Prostate gland (tissue), 2 donors: ENCODE measurements around the gene NOP53. TPM values are rescaled to one million over a fixed set of nuclear protein-coding genes. Genes with fewer than 3 reads are reported as not detected.

ENCODE experiments used
- DNase-seq: peaks from one replicate; pipeline ENCODE4 v3.0.0-alpha.2; 2019; ENCODE audit warnings: low spot score
- H3K27ac ChIP-seq, 2 donors: fragments of 200-600 bp; sonication (generic); 2 replicates each; pipeline ENCODE4 v1.5.1; 2017 to 2019
- H3K27me3 ChIP-seq: fragments of 200-600 bp; sonication (generic); replicated peaks from 2 replicates; pipeline ENCODE4 v1.5.1; 2019; ENCODE audit not compliant: insufficient read depth
- H3K36me3 ChIP-seq, 2 donors: fragments of 200-600 bp; sonication (generic); 1 replicate in 1 of 2; 2 replicates in 1 of 2; pipeline versions ENCODE4 v1.5.1 to v1.8.1; 2017 to 2019
- H3K4me1 ChIP-seq: fragments of 200-600 bp; sonication (generic); replicated peaks from 2 replicates; pipeline ENCODE4 v1.5.1; 2019
- H3K4me3 ChIP-seq, 2 donors: fragments of 200-600 bp; sonication (generic); 2 replicates each; pipeline ENCODE4 v1.5.1; 2017 to 2019
- H3K9me3 ChIP-seq: fragments of 200-600 bp; sonication (generic); 2 replicates; pipeline ENCODE4 v1.5.1; 2017
- POLR2A ChIP-seq: fragments of 450-650 bp; IDR thresholded peaks from one replicate; pipeline ENCODE4 v1.6.1; 2016; ENCODE audit warnings: antibody characterized with exemption, mild to moderate bottlenecking
- POLR2AphosphoS5 ChIP-seq: sonication (generic); formaldehyde crosslinking; IDR thresholded peaks from one replicate; pipeline ENCODE4 v1.6.1; 2017; ENCODE audit warnings: antibody characterized with exemption
- WGBS: methylation state at CpG from one replicate; pipeline ENCODE4 v1.1.5; 2018; 5-methylcytosine and 5-hydroxymethylcytosine counted together
- intact Hi-C: fragments of 100-400 bp; cut with DNase I; formaldehyde crosslinking; loops from one replicate; pipeline ENCODE4 v1.14.2; 2022
- small RNA-seq, 2 donors: library from RNA; depleted of rRNA; stranded (forward); fragments of <200 nt; gene quantifications; one replicate each; pipeline ENCODE3, GENCODE V24; 2016
- total RNA-seq, 2 donors: library from RNA; depleted of rRNA; stranded (reverse); fragments of >200 nt; gene quantifications; one replicate each; pipeline ENCODE4 v1.1.0, GENCODE V29; 2016
- TF ChIP-seq, protein P1 (sequence below), 4 experiments: fragments of 200-600 bp in 2 of 4; fragments of 450-650 bp in 2 of 4; sonication (generic) in 2 of 4; IDR thresholded peaks; 1 replicate in 3 of 4; 2 replicates in 1 of 4; pipeline ENCODE4 v1.5.1; 2016 to 2019; ENCODE audit warnings: antibody characterized with exemption in 4 of 4, mild to moderate bottlenecking in 2 of 4, moderate library complexity in 2 of 4

Gene NOP53
- total RNA-seq, 2 donors from 2014 or later = 465 to 586 TPM

DNA sequence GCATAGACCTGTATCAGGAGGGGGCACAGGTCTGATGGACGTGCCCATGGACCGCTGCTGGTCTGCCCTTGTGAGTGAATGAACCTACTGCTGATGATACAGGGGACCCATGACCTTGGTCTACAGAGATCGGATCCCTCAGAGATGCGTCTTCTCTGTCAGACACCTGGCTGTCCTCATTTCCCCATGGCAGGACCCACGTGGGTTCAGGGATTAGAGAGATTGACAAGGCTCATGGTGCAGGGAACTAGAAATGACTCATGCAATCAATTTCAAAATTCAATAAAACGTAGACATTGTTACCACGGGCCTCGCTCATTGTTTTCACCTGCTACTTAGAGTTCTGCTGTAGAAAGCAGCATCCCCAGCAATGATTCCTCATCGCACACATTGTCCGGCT, 60.0 kb downstream of the NOP53 start:
- Histone ChIP-seq H3K27ac (no peak overlapping the region), H3K4me1 (no peaks in the 10 kb centered on the region), H3K4me3 (no peak overlapping the region), H3K9me3 (no peaks in the 10 kb centered on the region), H3K27me3 (no peaks in the 10 kb centered on the region), H3K36me3 (no peaks in the 10 kb centered on the region)
- TF ChIP-seq POLR2AphosphoS5 = no peak
- no peak for TF ChIP-seq POLR2A
- TF ChIP-seq, protein P1, sequence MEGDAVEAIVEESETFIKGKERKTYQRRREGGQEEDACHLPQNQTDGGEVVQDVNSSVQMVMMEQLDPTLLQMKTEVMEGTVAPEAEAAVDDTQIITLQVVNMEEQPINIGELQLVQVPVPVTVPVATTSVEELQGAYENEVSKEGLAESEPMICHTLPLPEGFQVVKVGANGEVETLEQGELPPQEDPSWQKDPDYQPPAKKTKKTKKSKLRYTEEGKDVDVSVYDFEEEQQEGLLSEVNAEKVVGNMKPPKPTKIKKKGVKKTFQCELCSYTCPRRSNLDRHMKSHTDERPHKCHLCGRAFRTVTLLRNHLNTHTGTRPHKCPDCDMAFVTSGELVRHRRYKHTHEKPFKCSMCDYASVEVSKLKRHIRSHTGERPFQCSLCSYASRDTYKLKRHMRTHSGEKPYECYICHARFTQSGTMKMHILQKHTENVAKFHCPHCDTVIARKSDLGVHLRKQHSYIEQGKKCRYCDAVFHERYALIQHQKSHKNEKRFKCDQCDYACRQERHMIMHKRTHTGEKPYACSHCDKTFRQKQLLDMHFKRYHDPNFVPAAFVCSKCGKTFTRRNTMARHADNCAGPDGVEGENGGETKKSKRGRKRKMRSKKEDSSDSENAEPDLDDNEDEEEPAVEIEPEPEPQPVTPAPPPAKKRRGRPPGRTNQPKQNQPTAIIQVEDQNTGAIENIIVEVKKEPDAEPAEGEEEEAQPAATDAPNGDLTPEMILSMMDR (IDR thresholded peaks at IDR 0.05) = no peak
- intact Hi-C loops = no loop called here
- 80% methylated on average over 10 of the region's 10 CpGs for WGBS
- DNase-seq = no peak

DNA sequence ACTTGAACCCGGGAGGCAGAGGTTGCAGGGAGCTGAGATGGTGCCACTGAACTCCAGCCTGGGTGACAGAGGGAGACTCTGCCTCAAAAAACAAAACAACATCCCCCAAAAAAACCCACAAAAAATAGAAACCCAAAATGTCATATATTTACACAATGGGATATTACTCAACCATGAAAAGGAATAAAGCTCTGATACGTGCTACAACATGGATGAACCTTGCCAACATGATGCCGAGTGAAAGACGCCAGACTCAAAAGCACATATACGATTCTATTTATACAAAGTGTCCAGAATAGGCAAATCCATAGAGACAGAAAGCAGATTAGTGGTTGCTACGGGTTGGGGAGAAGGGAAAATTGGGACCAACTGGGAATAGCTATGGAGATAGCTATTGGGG, 61.1 kb downstream of the NOP53 start:
- intact Hi-C loops = no loop called here
- TF ChIP-seq POLR2A = no peak
- TF ChIP-seq, protein P1 (IDR thresholded peaks at IDR 0.05) = no peak
- no peak for TF ChIP-seq POLR2AphosphoS5
- Histone ChIP-seq H3K4me3 (no peak overlapping the region), H3K4me1 (no peaks in the 10 kb centered on the region), H3K9me3 (no peaks in the 10 kb centered on the region), H3K36me3 (no peaks in the 10 kb centered on the region), H3K27ac (no peak overlapping the region), H3K27me3 (no peaks in the 10 kb centered on the region)
- DNase-seq = no peak
- 92% methylated on average over 6 of the region's 6 CpGs for WGBS

Small RNAs within 50 kb of the gene (small RNA-seq; reads per million reads assigned to genes)
- gene AC008745.1 (0 reads per million in 2 donors), gene SNORD23 (0 reads per million in 2 donors)

Other genes starting within 250 kb of the NOP53 start
- gene NAPA, start 230.5 kb upstream of the NOP53 start, total RNA-seq = 100 to 1,000 TPM; 263 to 422 TPM
- gene ZNF541, start 172.4 kb upstream of the NOP53 start, total RNA-seq = 10 to 100 TPM in 1 of 2 donors, under 1 TPM in 1; 0.23 to 13.9 TPM
- 10 to 100 TPM; 19.4 to 25.3 TPM for gene BICRA, start 136.4 kb upstream of the NOP53 start, total RNA-seq
- gene EHD2, start 32.1 kb upstream of the NOP53 start, total RNA-seq = 10 to 100 TPM; 48.7 to 83.2 TPM
- 100 to 1,000 TPM; 301 to 565 TPM for gene SELENOW, start 33.2 kb downstream of the NOP53 start, total RNA-seq
- under 1 TPM in 1 of 2 donors, not detected in 1; 0.91 TPM for gene TPRX1, start 59.0 kb downstream of the NOP53 start, total RNA-seq
- under 1 TPM in 1 of 2 donors, not detected in 1; 0.34 TPM for gene CRX, start 76.4 kb downstream of the NOP53 start, total RNA-seq
- not detected for gene TPRX2, start 113.7 kb downstream of the NOP53 start, total RNA-seq
- gene SULT2A1, start 140.8 kb downstream of the NOP53 start, total RNA-seq = not detected
- not detected for gene BSPH1, start 246.6 kb downstream of the NOP53 start, total RNA-seq
- not detected for gene ELSPBP1, start 249.1 kb downstream of the NOP53 start, total RNA-seq